GM19372 (cell line): ENCODE measurements around the gene CASTOR1.
A peak's percentile ranks its signal among the peaks of the same experiment; 100 is the strongest.
"Not testable (repeated sequence)": the region's sequence is repeated elsewhere in the genome, so short reads cannot be mapped to it uniquely, and the experiment has no call there.

ENCODE experiments used
- ATAC-seq: cut with Tn5 transposase; IDR thresholded peaks from one replicate; pipeline ENCODE4 v1.9.1; 2021; ENCODE audit warnings: mild to moderate bottlenecking, low read depth, moderate library complexity; ENCODE audit not compliant: unreplicated experiment

Gene CASTOR1

GRCh38 chr22:30289141-30289979, at the start of gene CASTOR1:
CASTOR1 (minus strand) TSS chr22:30289505; CDS start chr22:30289497, 8 bp downstream.
- ATAC-seq, result peak; percentile 69

GRCh38 chr22:30338802-30339201, 49.5 kb upstream of the CASTOR1 start:
- no peak for ATAC-seq

- not testable (repeated sequence) for ATAC-seq
Measured at GRCh38 chr22:30338341-30338740, 49.0 kb upstream of the CASTOR1 start.

GRCh38 chr22:30337461-30337778, 48.1 kb upstream of the CASTOR1 start:
- ATAC-seq, result no peak

- ATAC-seq, result no peak
Measured at GRCh38 chr22:30336752-30337460, 47.6 kb upstream of the CASTOR1 start.

- no peak for ATAC-seq
Measured at GRCh38 chr22:30335236-30335635, 45.9 kb upstream of the CASTOR1 start.

- ATAC-seq, result no peak
Measured at GRCh38 chr22:30334646-30335045, 45.3 kb upstream of the CASTOR1 start.

GRCh38 chr22:30333707-30334087, 44.4 kb upstream of the CASTOR1 start:
- no peak for ATAC-seq

- no peak for ATAC-seq
Measured at GRCh38 chr22:30332994-30333706, 43.8 kb upstream of the CASTOR1 start.

- ATAC-seq, result no peak
Measured at GRCh38 chr22:30332551-30332950, 43.2 kb upstream of the CASTOR1 start.

- no peak for ATAC-seq
Measured at GRCh38 chr22:30328466-30329049, 39.3 kb upstream of the CASTOR1 start.

GRCh38 chr22:30327864-30328345, 38.6 kb upstream of the CASTOR1 start:
- no peak for ATAC-seq

GRCh38 chr22:30326706-30327362, 37.5 kb upstream of the CASTOR1 start, which contains the start of gene TBC1D10A:
TBC1D10A (minus strand) TSS chr22:30326941; CDS start chr22:30326881, 60 bp downstream.
- ATAC-seq, result peak; percentile 85

- peak; percentile 28 for ATAC-seq
Measured at GRCh38 chr22:30326255-30326705, 37.0 kb upstream of the CASTOR1 start.

- ATAC-seq, result no peak
Measured at GRCh38 chr22:30325724-30326254, 36.5 kb upstream of the CASTOR1 start.

GRCh38 chr22:30325065-30325720, 35.9 kb upstream of the CASTOR1 start:
- ATAC-seq, result no peak

- ATAC-seq, result no peak
Measured at GRCh38 chr22:30324014-30324730, 34.9 kb upstream of the CASTOR1 start.

GRCh38 chr22:30323246-30323645, 33.9 kb upstream of the CASTOR1 start:
- ATAC-seq, result no peak

GRCh38 chr22:30321461-30321860, 32.2 kb upstream of the CASTOR1 start:
- ATAC-seq, result no peak
